Activated CD4-positive, alpha-beta T cell treated with anti-CD3 and anti-CD28 coated beads for 36 hours (primary cell): ENCODE results near the gene MAPK10. TPM values are rescaled to one million over a fixed set of nuclear protein-coding genes. Genes with fewer than 3 reads are reported as not detected.

Experiments
- ATAC-seq: fragments of 200-7000 bp; cut with Tn5 transposase; one replicate; pipeline ENCODE4 v1.10.0; 2021; ENCODE audit warnings: mild to moderate bottlenecking, moderate library complexity
- CTCF ChIA-PET: fragments of 350-600 bp; sonication (Branson Sonifier 250); formaldehyde crosslinking; loops from one replicate; lab custom pipeline; 2021; ENCODE audit warnings: antibody characterized with exemption; lab: Charles Lee
- POLR2A ChIA-PET: fragments of 350-600 bp; sonication (Branson Sonifier 250); formaldehyde crosslinking; loops from one replicate; lab custom pipeline; 2021; ENCODE audit warnings: antibody characterized with exemption, inconsistent platforms; lab: Charles Lee
- DNase-seq: peaks from one replicate; pipeline ENCODE4 v3.0.0-alpha.2; 2020
- H3K27ac Mint-ChIP-seq: one replicate; pipeline ENCODE4 v1.8.0; 2021; ENCODE audit warnings: mixed read lengths
- H3K27me3 Mint-ChIP-seq: one replicate; pipeline ENCODE4 v1.8.0; 2021; ENCODE audit warnings: mixed read lengths
- H3K36me3 Mint-ChIP-seq: one replicate; pipeline ENCODE4 v1.8.0; 2021; ENCODE audit warnings: low read depth, mixed read lengths
- H3K4me1 Mint-ChIP-seq: one replicate; pipeline ENCODE4 v1.8.0; 2021; ENCODE audit warnings: mixed read lengths
- H3K4me3 Mint-ChIP-seq: one replicate; pipeline ENCODE4 v1.8.0; 2021; ENCODE audit warnings: mild to moderate bottlenecking, moderate library complexity, mixed read lengths
- H3K9me3 Mint-ChIP-seq: one replicate; pipeline ENCODE4 v1.8.0; 2021; ENCODE audit warnings: low read depth, mixed read lengths
- intact Hi-C, 2 experiments: fragments of 100-400 bp; cut with DNase I in 1 of 2; cut with micrococcal nuclease in 1 of 2; formaldehyde crosslinking; loops; one replicate each; pipeline versions ENCODE4 v1.14.2 to v1.15.1; 2022 to 2024; cut with DNase I, micrococcal nuclease
- total RNA-seq, 2 experiments: library from RNA; stranded (reverse); gene quantifications; one replicate each; pipeline ENCODE4 v1.2.3, GENCODE V29; 2021

The MAPK10 gene
- total RNA-seq, 2 experiments from 2014 or later, result 0.19 TPM; not detected in 1

- POLR2A ChIA-PET, result no interaction called here
- peaks cover 7% of the 10 kb centered on the region for H3K27me3 Mint-ChIP-seq
- DNase-seq (no peak), ATAC-seq (no peak)
- no peaks in the 10 kb centered on the region for H3K36me3 Mint-ChIP-seq
- CTCF ChIA-PET, result no interaction called here
- H3K9me3 Mint-ChIP-seq, result no peaks in the 10 kb centered on the region
- no peak overlapping the region for H3K4me3 Mint-ChIP-seq
- H3K27ac Mint-ChIP-seq, result no peak overlapping the region
- intact Hi-C loops, result no loop called here
- H3K4me1 Mint-ChIP-seq, result no peaks in the 10 kb centered on the region
Observed at GRCh38 chr4:86272669-86273068, 87.2 kb downstream of the MAPK10 start.

GRCh38 chr4:86271057-86271456 is 88.8 kb downstream of the MAPK10 start:
- no peak overlapping the region for H3K27ac Mint-ChIP-seq
- peaks cover 3% of the 10 kb centered on the region for H3K27me3 Mint-ChIP-seq
- ATAC-seq, result no peak
- POLR2A ChIA-PET, result no interaction called here
- H3K4me1 Mint-ChIP-seq, result no peaks in the 10 kb centered on the region
- no peak overlapping the region for H3K4me3 Mint-ChIP-seq
- intact Hi-C loops, result no loop called here
- H3K9me3 Mint-ChIP-seq, result no peaks in the 10 kb centered on the region
- CTCF ChIA-PET, result no interaction called here
- no peak for DNase-seq
- no peaks in the 10 kb centered on the region for H3K36me3 Mint-ChIP-seq

GRCh38 chr4:86269354-86269753 is 90.5 kb downstream of the MAPK10 start:
- DNase-seq (no peak), ATAC-seq (no peak)
- POLR2A ChIA-PET, result no interaction called here
- no peak overlapping the region for H3K27ac Mint-ChIP-seq
- CTCF ChIA-PET, result no interaction called here
- no peaks in the 10 kb centered on the region for H3K36me3 Mint-ChIP-seq
- no peaks in the 10 kb centered on the region for H3K4me1 Mint-ChIP-seq
- H3K9me3 Mint-ChIP-seq, result no peaks in the 10 kb centered on the region
- no peaks in the 10 kb centered on the region for H3K27me3 Mint-ChIP-seq
- intact Hi-C loops, result no loop called here
- no peak overlapping the region for H3K4me3 Mint-ChIP-seq

- Mint-ChIP-seq H3K4me3 (no peak overlapping the region), H3K27ac (no peak overlapping the region), H3K4me1 (no peaks in the 10 kb centered on the region), H3K27me3 (no peaks in the 10 kb centered on the region), H3K9me3 (no peaks in the 10 kb centered on the region), H3K36me3 (no peaks in the 10 kb centered on the region)
- CTCF ChIA-PET, result no interaction called here
- DNase-seq (no peak), ATAC-seq (no peak)
- intact Hi-C loops, result no loop called here
- POLR2A ChIA-PET, result no interaction called here
Observed at GRCh38 chr4:86264241-86264640, 95.6 kb downstream of the MAPK10 start.

GRCh38 chr4:86261636-86262035 is 98.2 kb downstream of the MAPK10 start:
- CTCF ChIA-PET, result no interaction called here
- H3K27me3 Mint-ChIP-seq, result no peaks in the 10 kb centered on the region
- no peaks in the 10 kb centered on the region for H3K4me1 Mint-ChIP-seq
- no peak for ATAC-seq
- H3K36me3 Mint-ChIP-seq, result no peaks in the 10 kb centered on the region
- H3K9me3 Mint-ChIP-seq, result no peaks in the 10 kb centered on the region
- POLR2A ChIA-PET, result no interaction called here
- intact Hi-C loops, result no loop called here
- no peak overlapping the region for H3K27ac Mint-ChIP-seq
- DNase-seq, result no peak
- no peak overlapping the region for H3K4me3 Mint-ChIP-seq

GRCh38 chr4:86256086-86256485 is 103.8 kb downstream of the MAPK10 start:
- no peak overlapping the region for H3K27ac Mint-ChIP-seq
- ATAC-seq (no peak), DNase-seq (no peak)
- ChIA-PET CTCF (no interaction called here), POLR2A (no interaction called here)
- intact Hi-C loops, result no loop called here
- no peaks in the 10 kb centered on the region for H3K4me1 Mint-ChIP-seq
- H3K27me3 Mint-ChIP-seq, result no peaks in the 10 kb centered on the region
- no peaks in the 10 kb centered on the region for H3K9me3 Mint-ChIP-seq
- no peak overlapping the region for H3K4me3 Mint-ChIP-seq
- no peaks in the 10 kb centered on the region for H3K36me3 Mint-ChIP-seq

GRCh38 chr4:86250619-86251018 is 109.2 kb downstream of the MAPK10 start:
- DNase-seq (no peak), ATAC-seq (no peak)
- Mint-ChIP-seq H3K4me1 (no peaks in the 10 kb centered on the region), H3K36me3 (no peaks in the 10 kb centered on the region), H3K27ac (no peak overlapping the region), H3K4me3 (no peak overlapping the region), H3K9me3 (no peaks in the 10 kb centered on the region), H3K27me3 (no peaks in the 10 kb centered on the region)
- intact Hi-C loops, result no loop called here
- ChIA-PET CTCF (no interaction called here), POLR2A (no interaction called here)

GRCh38 chr4:86250006-86250405 is 109.8 kb downstream of the MAPK10 start:
- intact Hi-C loops, result no loop called here
- ChIA-PET CTCF (no interaction called here), POLR2A (no interaction called here)
- Mint-ChIP-seq H3K9me3 (no peaks in the 10 kb centered on the region), H3K4me3 (no peak overlapping the region), H3K36me3 (no peaks in the 10 kb centered on the region), H3K27ac (no peak overlapping the region), H3K4me1 (no peaks in the 10 kb centered on the region), H3K27me3 (no peaks in the 10 kb centered on the region)
- ATAC-seq (no peak), DNase-seq (no peak)

- ChIA-PET POLR2A (no interaction called here), CTCF (no interaction called here)
- H3K36me3 Mint-ChIP-seq, result no peaks in the 10 kb centered on the region
- intact Hi-C loops, result no loop called here
- H3K4me1 Mint-ChIP-seq, result no peaks in the 10 kb centered on the region
- H3K27me3 Mint-ChIP-seq, result no peaks in the 10 kb centered on the region
- H3K9me3 Mint-ChIP-seq, result no peaks in the 10 kb centered on the region
- ATAC-seq, result no peak
- H3K4me3 Mint-ChIP-seq, result no peak overlapping the region
- no peak for DNase-seq
- H3K27ac Mint-ChIP-seq, result no peak overlapping the region
Observed at GRCh38 chr4:86249074-86249473, 110.8 kb downstream of the MAPK10 start.

- intact Hi-C loops, result no loop called here
- no peaks in the 10 kb centered on the region for H3K4me1 Mint-ChIP-seq
- ATAC-seq, result no peak
- H3K27ac Mint-ChIP-seq, result no peak overlapping the region
- no peaks in the 10 kb centered on the region for H3K36me3 Mint-ChIP-seq
- no peaks in the 10 kb centered on the region for H3K27me3 Mint-ChIP-seq
- H3K4me3 Mint-ChIP-seq, result no peak overlapping the region
- ChIA-PET POLR2A (no interaction called here), CTCF (no interaction called here)
- DNase-seq, result no peak
- H3K9me3 Mint-ChIP-seq, result peaks cover 2% of the 10 kb centered on the region
Observed at GRCh38 chr4:86247906-86248305, 111.9 kb downstream of the MAPK10 start.

- intact Hi-C loops, result no loop called here
- ChIA-PET POLR2A (no interaction called here), CTCF (no interaction called here)
- H3K27ac Mint-ChIP-seq, result no peak overlapping the region
- no peaks in the 10 kb centered on the region for H3K27me3 Mint-ChIP-seq
- DNase-seq (no peak), ATAC-seq (no peak)
- H3K4me1 Mint-ChIP-seq, result no peaks in the 10 kb centered on the region
- H3K9me3 Mint-ChIP-seq, result peaks cover 2% of the 10 kb centered on the region
- no peak overlapping the region for H3K4me3 Mint-ChIP-seq
- H3K36me3 Mint-ChIP-seq, result no peaks in the 10 kb centered on the region
Observed at GRCh38 chr4:86247320-86247719, 112.5 kb downstream of the MAPK10 start.

- ChIA-PET CTCF (no interaction called here), POLR2A (no interaction called here)
- intact Hi-C loops, result no loop called here
- Mint-ChIP-seq H3K27ac (no peak overlapping the region), H3K27me3 (no peaks in the 10 kb centered on the region), H3K9me3 (peaks cover 2% of the 10 kb centered on the region), H3K36me3 (no peaks in the 10 kb centered on the region), H3K4me3 (no peak overlapping the region), H3K4me1 (no peaks in the 10 kb centered on the region)
- DNase-seq (no peak), ATAC-seq (no peak)
Observed at GRCh38 chr4:86243750-86244149, 116.1 kb downstream of the MAPK10 start.

- no peaks in the 10 kb centered on the region for H3K4me1 Mint-ChIP-seq
- H3K36me3 Mint-ChIP-seq, result no peaks in the 10 kb centered on the region
- H3K27me3 Mint-ChIP-seq, result no peaks in the 10 kb centered on the region
- CTCF ChIA-PET, result no interaction called here
- no peak overlapping the region for H3K4me3 Mint-ChIP-seq
- H3K9me3 Mint-ChIP-seq, result peaks cover 6% of the 10 kb centered on the region
- no peak for DNase-seq
- POLR2A ChIA-PET, result no interaction called here
- intact Hi-C loops, result no loop called here
- ATAC-seq, result no peak
- H3K27ac Mint-ChIP-seq, result no peak overlapping the region
Observed at GRCh38 chr4:86242677-86243076, 117.2 kb downstream of the MAPK10 start.
